GM12891 (cell line): ENCODE results near the gene CCDC57.

Experiments used
- DNase-seq: peaks from one replicate; pipeline ENCODE4 v3.0.0; 2011; ENCODE audit warnings: low spot score; ENCODE audit not compliant: insufficient read length
- FAIRE-seq: peaks from 2 replicates; lab custom pipeline; 2011; peaks lifted over from hg19 to GRCh38; lab: Jason Lieb, UNC
- PAX5 ChIP-seq: IDR thresholded peaks from 2 replicates; pipeline ENCODE4 v1.6.1; 2011; ENCODE audit warnings: low read length, moderate library complexity, mild to moderate bottlenecking; ENCODE audit not compliant: insufficient read depth, severe bottlenecking
- POLR2A ChIP-seq: IDR thresholded peaks from 2 replicates; pipeline ENCODE4 v1.6.1; 2011; ENCODE audit warnings: low read depth, low read length, control low read depth
- POLR2AphosphoS5 ChIP-seq: IDR thresholded peaks from 2 replicates; pipeline ENCODE4 v1.6.1; 2011; ENCODE audit warnings: low read depth, low read length, control low read depth
- POU2F2 ChIP-seq: IDR thresholded peaks from 2 replicates; pipeline ENCODE4 v1.6.1; 2011; ENCODE audit warnings: low read depth, mild to moderate bottlenecking, control low read depth, low read length, moderate library complexity
- SPI1 ChIP-seq: IDR thresholded peaks from 2 replicates; pipeline ENCODE4 v1.6.1; 2011; ENCODE audit warnings: low read depth, low read length, control low read depth
- TAF1 ChIP-seq: IDR thresholded peaks from 2 replicates; pipeline ENCODE4 v1.6.1; 2011; ENCODE audit warnings: low read depth, low read length, control low read depth

Gene CCDC57

DNA sequence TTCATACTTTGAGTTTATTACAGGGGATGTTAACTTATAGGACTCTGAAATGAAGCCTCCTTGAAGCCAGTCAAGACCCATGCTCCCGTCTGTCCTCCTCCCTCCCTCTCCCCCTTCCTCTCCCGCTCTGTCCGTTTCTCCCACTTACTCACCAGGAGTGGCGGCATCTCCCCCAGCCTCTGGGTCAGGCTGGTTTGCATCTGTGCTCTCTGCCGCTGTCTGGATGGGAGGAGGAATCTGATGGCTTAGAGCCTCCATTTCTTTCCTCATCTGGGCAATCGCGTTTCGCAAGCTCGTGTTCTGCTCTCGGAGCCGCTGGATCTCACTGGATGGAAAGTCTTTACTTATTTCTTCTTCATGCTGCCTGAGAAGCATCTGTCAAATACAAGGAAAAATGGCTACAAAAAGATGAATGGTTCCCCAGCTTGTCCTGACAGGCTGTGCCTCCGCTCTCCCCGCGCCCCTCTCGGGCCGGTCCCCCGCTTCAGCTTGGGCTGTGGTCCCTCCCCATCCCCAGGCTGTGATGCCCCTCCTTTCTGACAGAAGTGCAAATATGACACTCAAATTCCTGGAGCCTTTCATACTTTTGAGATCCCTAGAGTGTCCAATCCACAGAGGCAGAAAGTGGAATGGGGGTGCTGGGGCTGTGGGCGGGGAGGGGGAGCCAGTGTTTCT, 40.0 kb downstream of the CCDC57 start:
- no peak for FAIRE-seq

DNA sequence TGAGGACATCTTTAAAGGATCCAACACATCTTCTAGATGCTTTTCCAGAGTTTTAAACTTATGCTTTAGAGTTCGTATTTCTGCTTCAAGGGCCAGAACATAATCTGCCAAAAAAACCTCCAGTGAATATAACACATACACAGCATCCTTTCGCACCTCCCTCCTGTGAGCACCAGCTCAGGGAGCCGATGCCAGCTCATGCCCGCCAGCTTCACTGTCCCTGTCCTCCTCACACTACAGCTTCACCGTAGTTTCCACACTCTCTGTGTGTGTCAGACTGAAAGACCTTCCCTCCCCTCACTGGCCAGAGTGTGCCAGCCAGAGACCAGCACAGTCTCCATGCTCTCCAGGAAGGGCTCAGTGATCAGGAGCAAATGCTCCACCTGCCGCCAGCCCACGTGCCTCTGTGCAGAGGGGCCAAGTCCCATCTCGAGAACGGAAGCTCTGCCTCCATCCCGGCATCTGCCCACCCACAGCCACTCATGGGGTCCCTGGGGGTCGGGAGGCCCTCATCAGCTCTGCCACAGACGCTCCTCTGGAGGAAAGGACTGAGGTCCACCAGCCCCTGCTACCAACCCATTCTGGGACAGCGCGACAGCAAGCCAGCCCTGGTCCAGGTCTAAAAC, 40.8 kb downstream of the CCDC57 start:
- FAIRE-seq (no peak), DNase-seq (no peak)
- TF ChIP-seq SPI1 (no peak), PAX5 (no peak), POU2F2 (no peak), POLR2AphosphoS5 (no peak), TAF1 (no peak), POLR2A (no peak)

More for the DNA sequence above, 40.0 kb downstream of the CCDC57 start:
- no peak for DNase-seq
- TF ChIP-seq SPI1, result no peak
- TF ChIP-seq TAF1, result no peak
- no peak for TF ChIP-seq POLR2AphosphoS5
- TF ChIP-seq POU2F2, result no peak
- TF ChIP-seq PAX5, result no peak
- TF ChIP-seq POLR2A, result no peak

DNA sequence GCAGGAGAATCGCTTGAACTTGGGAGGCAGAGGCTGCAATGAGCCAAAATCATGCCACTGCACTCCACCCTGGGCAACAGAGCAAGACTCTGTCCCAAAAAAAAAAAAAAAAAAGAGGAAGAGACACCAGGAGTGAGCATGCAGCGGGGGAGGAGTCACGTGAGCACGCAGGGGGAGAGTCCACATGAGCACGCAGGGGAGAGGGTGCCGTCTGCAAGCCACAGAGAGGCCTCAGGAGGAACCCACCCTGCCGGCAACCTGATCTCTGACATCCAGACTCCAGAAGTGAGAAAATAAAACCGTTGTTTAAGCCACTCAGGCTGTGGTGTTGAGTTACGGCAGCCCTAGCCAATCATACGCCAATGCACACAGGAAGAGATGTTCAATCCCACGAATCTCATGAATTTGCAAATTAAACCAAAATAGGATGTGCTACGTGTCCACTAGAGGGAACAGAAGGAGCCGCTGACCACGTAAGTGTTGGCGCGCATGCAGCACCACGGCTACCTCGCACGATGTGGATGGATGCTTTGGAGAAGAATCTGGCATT, 42.2 kb downstream of the CCDC57 start:
- DNase-seq, result no peak
- TF ChIP-seq POU2F2 (no peak), POLR2AphosphoS5 (no peak), SPI1 (no peak)
- no peak for FAIRE-seq

DNA sequence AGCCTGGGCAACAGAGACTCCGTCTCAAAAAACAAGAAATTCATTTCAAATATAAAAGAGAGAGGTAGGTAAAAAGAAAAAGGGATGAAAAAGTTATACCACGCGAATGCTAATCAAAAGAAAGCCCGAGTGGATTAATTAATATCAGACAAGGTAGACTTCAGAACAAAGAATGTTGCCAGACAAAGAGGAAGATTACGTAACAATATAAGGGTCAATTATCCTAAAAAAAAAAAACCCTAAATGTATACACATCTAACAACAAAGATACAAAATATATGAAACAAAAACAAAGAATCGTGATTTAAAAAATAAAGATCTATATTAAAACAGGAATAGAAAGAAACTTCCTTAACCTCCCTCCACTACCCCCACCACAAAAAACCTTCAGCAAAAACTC, 44.1 kb downstream of the CCDC57 start:
- FAIRE-seq (no peak), DNase-seq (no peak)
- no peak for TF ChIP-seq POLR2A
- no peak for TF ChIP-seq PAX5
- no peak for TF ChIP-seq POLR2AphosphoS5
- TF ChIP-seq TAF1, result no peak
- no peak for TF ChIP-seq POU2F2
- no peak for TF ChIP-seq SPI1

DNA sequence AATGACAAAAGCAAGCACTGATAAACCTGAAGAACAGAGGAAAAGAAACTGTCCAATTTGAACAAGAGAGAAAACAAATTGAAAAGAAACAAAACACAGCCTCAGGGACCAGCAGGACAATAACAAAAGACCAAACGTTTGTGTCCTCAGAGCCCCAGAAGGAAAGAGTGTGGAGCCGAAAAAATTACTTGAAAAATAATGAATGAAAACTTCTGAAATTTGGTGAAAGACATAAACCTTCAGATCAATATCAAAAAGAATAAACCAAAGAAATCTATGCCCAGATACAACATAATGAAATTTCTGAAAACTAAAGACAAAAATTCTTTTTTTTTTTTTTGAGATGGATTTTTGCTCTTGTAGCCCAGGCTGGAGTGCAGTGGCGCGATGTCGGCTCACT, 45.6 kb downstream of the CCDC57 start:
- no peak for FAIRE-seq
- TF ChIP-seq POLR2AphosphoS5 (no peak), PAX5 (no peak), POLR2A (no peak), POU2F2 (no peak), SPI1 (no peak), TAF1 (no peak)
- no peak for DNase-seq

DNA sequence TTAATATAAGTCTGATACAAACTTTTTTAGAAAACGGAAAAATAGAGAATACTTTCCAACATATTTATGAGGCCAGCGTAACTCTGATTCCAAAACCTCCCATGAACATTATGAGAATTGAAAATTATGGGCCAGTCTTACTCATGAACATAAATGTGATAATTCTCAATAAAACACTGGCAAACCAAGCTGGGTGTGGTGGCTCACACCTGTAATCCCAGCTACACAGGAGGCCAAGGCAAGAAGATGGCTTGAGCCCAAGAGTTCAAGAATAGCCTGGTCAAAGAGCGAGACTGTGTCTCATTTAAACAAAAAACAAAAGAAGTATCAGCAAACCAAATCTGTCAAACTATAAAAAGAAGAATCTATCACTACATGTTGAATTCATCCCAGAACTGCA, 47.8 kb downstream of the CCDC57 start:
- no peak for FAIRE-seq
- no peak for TF ChIP-seq TAF1
- TF ChIP-seq SPI1, result no peak
- no peak for TF ChIP-seq PAX5
- no peak for TF ChIP-seq POLR2AphosphoS5
- TF ChIP-seq POU2F2, result no peak
- no peak for TF ChIP-seq POLR2A

DNA sequence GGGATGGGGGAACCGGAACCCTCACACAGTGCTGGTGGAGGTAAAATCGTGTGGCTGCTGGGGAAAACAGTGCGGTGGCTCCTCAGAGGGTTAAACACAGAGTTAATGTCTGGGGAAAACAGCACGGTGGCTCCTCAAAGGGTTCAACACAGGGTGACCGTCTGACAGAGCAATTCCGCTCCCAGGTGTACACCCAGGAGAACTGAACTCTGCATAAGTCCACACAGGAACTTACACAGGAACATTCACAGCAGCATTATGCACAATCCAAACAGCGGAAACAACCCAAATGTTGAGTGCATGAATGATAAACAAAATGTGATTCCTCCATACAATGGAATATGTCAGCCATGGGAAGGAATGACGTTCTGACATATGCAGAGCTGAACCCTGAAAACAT, 51.4 kb downstream of the CCDC57 start:
- DNase-seq (no peak), FAIRE-seq (no peak)
- TF ChIP-seq POU2F2, result no peak
- TF ChIP-seq SPI1, result no peak
- no peak for TF ChIP-seq TAF1
- TF ChIP-seq PAX5, result no peak
- no peak for TF ChIP-seq POLR2AphosphoS5
- no peak for TF ChIP-seq POLR2A

More for the DNA sequence above, 47.8 kb downstream of the CCDC57 start:
- no peak for DNase-seq

DNA sequence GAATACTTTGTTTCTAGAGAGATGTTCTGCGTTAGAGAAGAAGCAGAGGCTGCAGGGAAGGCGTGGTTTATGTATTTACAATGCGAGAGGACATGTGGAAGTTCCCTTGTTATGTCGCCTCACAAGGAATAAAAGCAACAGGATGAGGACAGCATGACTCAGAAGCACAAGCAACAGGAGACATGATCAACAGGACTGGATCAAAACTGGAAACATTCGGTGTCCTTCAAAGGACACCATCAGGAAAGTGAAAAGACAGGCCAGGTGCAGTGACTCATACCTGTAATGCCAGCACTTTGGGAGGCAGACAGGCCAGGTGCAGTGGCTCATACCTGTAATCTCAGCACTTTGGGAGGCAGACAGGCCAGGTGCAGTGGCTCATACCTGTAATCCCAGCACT, 52.6 kb downstream of the CCDC57 start:
- no peak for TF ChIP-seq TAF1
- no peak for TF ChIP-seq POLR2AphosphoS5
- no peak for TF ChIP-seq PAX5
- no peak for TF ChIP-seq POU2F2
- FAIRE-seq, result no peak
- DNase-seq, result no peak

DNA sequence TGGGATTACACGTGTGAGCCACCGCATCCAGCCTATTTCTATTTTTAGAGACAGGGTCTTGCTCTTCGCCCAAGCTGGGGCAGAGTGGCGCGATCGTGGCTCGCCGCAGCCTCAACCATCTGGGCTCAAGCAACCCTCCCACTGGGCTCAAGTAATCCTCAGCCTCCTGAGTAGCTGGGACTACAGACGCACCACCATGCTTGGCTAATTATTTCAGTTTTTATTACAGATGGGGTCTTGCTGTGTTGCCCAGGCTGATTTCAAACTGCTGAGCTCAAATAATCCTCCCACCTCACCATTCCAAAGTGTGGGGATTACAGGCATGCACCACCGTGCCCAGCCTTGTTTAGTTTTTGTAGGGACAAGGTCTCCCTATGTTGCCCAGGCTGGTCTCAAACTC, 53.8 kb downstream of the CCDC57 start:
- no peak for TF ChIP-seq SPI1
- no peak for TF ChIP-seq PAX5
- no peak for TF ChIP-seq POLR2A
- TF ChIP-seq TAF1, result no peak

More for the DNA sequence above, 53.8 kb downstream of the CCDC57 start:
- DNase-seq, result no peak
- no peak for FAIRE-seq
